BLaER1 (cell line): Measurements from ENCODE around the gene PATZ1.
"Not testable (repeated sequence)": the region's sequence is repeated elsewhere in the genome, so short reads cannot be mapped to it uniquely, and the experiment has no call there.

Experiments
- H3K27ac ChIP-seq: shearing (Covaris generic); formaldehyde crosslinking; 2 replicates; pipeline ENCODE4 v1.8.1; 2022
- H3K27me3 ChIP-seq: shearing (Covaris generic); formaldehyde crosslinking; 2 replicates; pipeline ENCODE4 v1.8.1; 2022
- H3K36me3 ChIP-seq: shearing (Covaris generic); formaldehyde crosslinking; 2 replicates; pipeline ENCODE4 v1.8.1; 2022
- H3K4me1 ChIP-seq: shearing (Covaris generic); formaldehyde crosslinking; 2 replicates; pipeline ENCODE4 v1.8.1; 2022
- H3K4me2 ChIP-seq: shearing (Covaris generic); formaldehyde crosslinking; 2 replicates; pipeline ENCODE4 v1.8.1; 2022
- H3K4me3 ChIP-seq: shearing (Covaris generic); formaldehyde crosslinking; 2 replicates; pipeline ENCODE4 v1.8.1; 2022
- H3K9ac ChIP-seq: shearing (Covaris generic); formaldehyde crosslinking; 2 replicates; pipeline ENCODE4 v1.8.1; 2022
- H3K9me3 ChIP-seq: shearing (Covaris generic); formaldehyde crosslinking; 2 replicates; pipeline ENCODE4 v1.8.1; 2022
- H4K20me1 ChIP-seq: shearing (Covaris generic); formaldehyde crosslinking; 2 replicates; pipeline ENCODE4 v1.8.1; 2022
- Cebpa-rat ChIP-seq: shearing (Covaris generic); IDR thresholded peaks from 2 replicates; pipeline ENCODE4 v1.8.1; 2022

Gene PATZ1

DNA sequence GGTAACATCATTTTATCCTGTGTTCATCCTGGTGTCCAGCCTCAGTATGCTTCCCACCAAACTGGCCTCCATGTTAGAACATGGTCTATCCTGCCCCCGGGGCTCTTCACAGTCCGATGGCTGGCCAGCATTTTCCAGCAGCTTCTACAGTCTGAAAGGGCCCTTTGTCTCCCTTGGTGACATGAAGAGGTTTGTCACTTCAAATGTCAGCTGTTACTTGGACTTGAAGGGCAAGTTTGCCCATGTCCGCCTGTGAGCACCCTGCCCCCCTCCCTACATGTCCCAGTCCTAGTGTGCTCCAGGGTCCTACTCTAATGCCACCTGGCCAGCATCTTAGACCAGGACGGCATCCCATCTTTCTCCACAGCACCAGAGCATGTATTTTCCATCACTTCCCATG lies 24.7 kb downstream of the PATZ1 start:
- Histone ChIP-seq H3K4me1 (peaks cover 4% of the 10 kb centered on the region), H4K20me1 (peaks cover 17% of the 10 kb centered on the region), H3K9ac (no peak overlapping the region), H3K36me3 (peaks cover 57% of the 10 kb centered on the region), H3K9me3 (no peaks in the 10 kb centered on the region), H3K27me3 (no peaks in the 10 kb centered on the region), H3K4me2 (no peak overlapping the region), H3K4me3 (no peak overlapping the region), H3K27ac (no peak overlapping the region)
- no peak for TF ChIP-seq Cebpa-rat

- H3K27me3 ChIP-seq, H3K4me1 ChIP-seq, H3K4me2 ChIP-seq, H4K20me1 ChIP-seq, H3K27ac ChIP-seq, H3K4me3 ChIP-seq, H3K9ac ChIP-seq, H3K36me3 ChIP-seq: not testable (repeated sequence)
- H3K9me3 ChIP-seq, result peaks cover 11% of the 10 kb centered on the region
Observed at GRCh38 chr22:31314220-31314619, 31.9 kb downstream of the PATZ1 start.

DNA sequence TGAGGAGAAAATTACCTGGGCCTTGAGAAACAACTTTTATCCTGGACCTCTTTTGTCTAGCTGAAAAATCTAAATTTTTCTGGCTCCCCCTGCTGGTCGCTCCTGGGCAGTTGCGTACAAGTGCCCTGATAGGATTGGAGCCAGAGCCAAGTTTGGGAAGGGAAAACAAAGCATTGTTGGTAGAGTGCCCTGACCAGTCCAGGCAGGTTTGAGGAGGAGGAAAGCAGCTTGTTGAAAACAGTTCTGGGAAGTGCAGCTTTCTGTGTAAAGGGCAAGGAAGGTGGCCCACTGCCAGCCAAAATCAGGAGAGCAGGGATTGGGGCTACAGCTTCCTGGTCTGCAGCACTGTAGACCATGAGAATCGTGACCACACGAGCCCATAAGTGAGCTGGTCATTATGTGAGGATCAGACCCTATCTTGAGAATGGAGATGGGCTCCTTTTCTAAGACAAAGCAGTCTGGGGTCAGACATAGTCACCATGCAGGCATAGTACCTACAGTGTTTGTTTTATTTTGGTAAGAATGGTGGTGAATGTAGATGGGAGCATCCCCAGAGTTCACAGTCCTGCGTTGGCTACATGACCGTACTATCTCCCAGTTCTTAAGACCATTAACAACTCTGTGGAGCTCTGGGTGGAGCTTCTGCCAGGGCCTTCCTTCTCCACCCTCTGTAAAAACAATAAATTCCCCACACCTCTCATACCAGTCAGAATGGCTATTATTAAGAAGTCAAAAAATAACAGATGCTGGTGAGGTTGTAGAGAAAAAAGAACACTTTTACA lies 32.6 kb downstream of the PATZ1 start:
- no peak overlapping the region for H3K27ac ChIP-seq
- H3K36me3 ChIP-seq, result 0 out of 2 replicates have a peak, but pooled peaks cover 7% of the 10 kb centered on the region
- H3K4me3 ChIP-seq, result no peak overlapping the region
- peaks cover 11% of the 10 kb centered on the region for H3K9me3 ChIP-seq
- TF ChIP-seq Cebpa-rat, result no peak
- H3K4me2 ChIP-seq, result no peak overlapping the region
- H3K9ac ChIP-seq, result no peak overlapping the region
- H4K20me1 ChIP-seq, result no peaks in the 10 kb centered on the region
- peaks cover 8% of the 10 kb centered on the region for H3K4me1 ChIP-seq
- no peaks in the 10 kb centered on the region for H3K27me3 ChIP-seq

DNA sequence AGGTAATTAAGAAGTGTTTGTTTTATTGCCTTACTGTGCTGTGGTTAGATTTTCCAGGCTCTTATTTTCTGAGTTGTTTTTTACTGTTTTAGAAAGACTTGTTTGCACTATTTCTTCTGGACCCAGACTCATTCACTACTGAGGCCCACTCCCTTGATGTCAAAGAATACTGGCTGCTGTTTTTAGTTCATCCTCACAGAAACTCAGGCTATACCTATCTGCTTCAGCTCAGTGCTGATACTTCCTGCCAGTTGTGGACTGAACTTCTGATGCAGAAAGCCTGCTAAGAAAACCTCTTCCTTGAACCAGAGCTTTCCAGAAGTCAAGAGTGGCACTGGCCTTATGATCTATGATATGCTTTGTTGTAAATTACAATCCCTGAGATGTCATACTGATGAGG lies 38.0 kb downstream of the PATZ1 start:
- Histone ChIP-seq H4K20me1 (no peaks in the 10 kb centered on the region), H3K9ac (no peak overlapping the region), H3K36me3 (no peaks in the 10 kb centered on the region), H3K4me1 (peaks cover 28% of the 10 kb centered on the region), H3K9me3 (no peaks in the 10 kb centered on the region), H3K27ac (no peak overlapping the region), H3K4me2 (peak overlapping the region; percentile 31), H3K4me3 (no peak overlapping the region), H3K27me3 (no peaks in the 10 kb centered on the region)
- no peak for TF ChIP-seq Cebpa-rat

GRCh38 chr22:31305194-31305593 lies 41.0 kb downstream of the PATZ1 start:
- no peaks in the 10 kb centered on the region for H3K27me3 ChIP-seq
- no peaks in the 10 kb centered on the region for H4K20me1 ChIP-seq
- no peaks in the 10 kb centered on the region for H3K36me3 ChIP-seq
- TF ChIP-seq Cebpa-rat, result no peak
- H3K4me1 ChIP-seq, result peaks cover 28% of the 10 kb centered on the region
- no peak overlapping the region for H3K9ac ChIP-seq
- no peak overlapping the region for H3K27ac ChIP-seq
- no peaks in the 10 kb centered on the region for H3K9me3 ChIP-seq
- no peak overlapping the region for H3K4me2 ChIP-seq
- no peak overlapping the region for H3K4me3 ChIP-seq

- H4K20me1 ChIP-seq, result no peaks in the 10 kb centered on the region
- no peak overlapping the region for H3K27ac ChIP-seq
- H3K9ac ChIP-seq, result no peak overlapping the region
- H3K27me3 ChIP-seq, result no peaks in the 10 kb centered on the region
- H3K4me3 ChIP-seq, result no peak overlapping the region
- H3K36me3 ChIP-seq, result no peaks in the 10 kb centered on the region
- H3K4me1 ChIP-seq, result peaks cover 17% of the 10 kb centered on the region
- TF ChIP-seq Cebpa-rat, result no peak
- H3K4me2 ChIP-seq, result no peak overlapping the region
- no peaks in the 10 kb centered on the region for H3K9me3 ChIP-seq
Observed at GRCh38 chr22:31302537-31302936, 43.6 kb downstream of the PATZ1 start.

GRCh38 chr22:31302006-31302405 lies 44.1 kb downstream of the PATZ1 start:
- TF ChIP-seq Cebpa-rat, result no peak
- no peak overlapping the region for H3K9ac ChIP-seq
- H4K20me1 ChIP-seq, result no peaks in the 10 kb centered on the region
- no peak overlapping the region for H3K27ac ChIP-seq
- H3K4me2 ChIP-seq, result no peak overlapping the region
- no peaks in the 10 kb centered on the region for H3K9me3 ChIP-seq
- H3K36me3 ChIP-seq, result no peaks in the 10 kb centered on the region
- no peak overlapping the region for H3K4me3 ChIP-seq
- peaks cover 20% of the 10 kb centered on the region for H3K4me1 ChIP-seq
- H3K27me3 ChIP-seq, result no peaks in the 10 kb centered on the region

GRCh38 chr22:31300896-31301295 lies 45.2 kb downstream of the PATZ1 start:
- H3K27me3 ChIP-seq, result no peaks in the 10 kb centered on the region
- H4K20me1 ChIP-seq, result no peaks in the 10 kb centered on the region
- no peak overlapping the region for H3K4me2 ChIP-seq
- no peaks in the 10 kb centered on the region for H3K36me3 ChIP-seq
- no peak overlapping the region for H3K9ac ChIP-seq
- H3K9me3 ChIP-seq, result no peaks in the 10 kb centered on the region
- TF ChIP-seq Cebpa-rat, result no peak
- no peak overlapping the region for H3K4me3 ChIP-seq
- H3K27ac ChIP-seq, result no peak overlapping the region
- peaks cover 10% of the 10 kb centered on the region for H3K4me1 ChIP-seq

- H3K9ac ChIP-seq, result no peak overlapping the region
- peaks cover 40% of the 10 kb centered on the region for H3K4me1 ChIP-seq
- no peaks in the 10 kb centered on the region for H3K9me3 ChIP-seq
- no peak overlapping the region for H3K4me2 ChIP-seq
- H4K20me1 ChIP-seq, result no peaks in the 10 kb centered on the region
- no peaks in the 10 kb centered on the region for H3K36me3 ChIP-seq
- TF ChIP-seq Cebpa-rat, result no peak
- no peak overlapping the region for H3K27ac ChIP-seq
- 0 out of 2 replicates have a peak, but pooled peaks cover 4% of the 10 kb centered on the region for H3K27me3 ChIP-seq
- no peak overlapping the region for H3K4me3 ChIP-seq
Observed at GRCh38 chr22:31295831-31296657, 50.1 kb downstream of the PATZ1 start.

- no peaks in the 10 kb centered on the region for H4K20me1 ChIP-seq
- H3K27ac ChIP-seq, result no peak overlapping the region
- 0 out of 2 replicates have a peak, but pooled peaks cover 4% of the 10 kb centered on the region for H3K27me3 ChIP-seq
- no peaks in the 10 kb centered on the region for H3K9me3 ChIP-seq
- no peak overlapping the region for H3K9ac ChIP-seq
- peaks cover 42% of the 10 kb centered on the region for H3K4me1 ChIP-seq
- H3K4me3 ChIP-seq, result no peak overlapping the region
- TF ChIP-seq Cebpa-rat, result no peak
- H3K4me2 ChIP-seq, result no peak overlapping the region
- H3K36me3 ChIP-seq, result no peaks in the 10 kb centered on the region
Observed at GRCh38 chr22:31295360-31295759, 50.8 kb downstream of the PATZ1 start.
